ENCODE results near the gene OSBPL2.

OSBPL2 gene

DNA sequence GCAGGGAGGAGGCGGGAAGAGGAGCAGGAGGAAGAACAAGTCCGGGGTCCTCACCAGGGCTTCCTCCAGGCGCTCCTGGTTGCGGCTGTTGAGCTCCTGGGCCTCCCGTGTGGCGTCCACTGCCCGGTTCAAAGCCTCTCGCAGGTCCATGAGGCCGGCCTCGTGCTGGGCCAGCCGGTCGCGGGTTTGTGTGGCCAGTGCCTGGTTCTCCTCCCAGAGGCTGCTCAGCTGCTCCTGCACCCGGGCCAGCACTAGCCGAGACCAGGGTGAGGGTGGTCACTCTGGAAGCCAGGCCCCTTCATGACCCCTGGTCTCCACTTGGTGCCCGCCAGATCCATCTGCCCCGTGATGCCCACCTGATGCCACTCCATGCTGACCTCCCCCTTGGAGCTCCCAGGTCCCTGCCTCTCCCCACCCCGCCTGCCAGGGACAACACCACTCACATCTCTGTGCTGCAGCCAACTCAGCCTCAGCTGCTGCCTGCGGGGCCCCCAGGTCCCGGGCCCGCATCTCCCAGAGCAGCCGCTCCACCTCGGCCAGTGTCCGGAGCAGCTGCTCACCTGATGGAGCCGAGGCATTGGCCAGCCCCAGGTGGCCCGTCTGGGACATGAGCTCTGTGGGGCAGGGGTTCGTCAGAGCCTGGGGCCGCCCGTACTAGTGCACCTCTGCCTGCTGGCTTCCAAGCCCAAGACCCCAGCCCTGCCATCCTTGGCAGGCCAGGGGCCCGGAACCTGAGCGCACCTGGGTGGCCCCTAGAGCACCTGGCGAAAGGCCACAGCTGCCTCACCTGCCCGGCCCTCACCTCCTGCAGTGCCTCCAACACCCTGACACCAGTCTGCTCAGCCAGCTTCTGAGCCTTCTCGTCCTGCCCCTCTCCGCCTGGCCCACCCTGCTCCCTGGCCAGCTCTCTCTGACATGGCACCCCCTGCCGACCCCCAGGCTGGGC, 80.4 kb downstream of the OSBPL2 start:
- Mint-ChIP-seq H3K27me3 (ENCODE audit: low read depth) (no peaks in the 10 kb centered on the region), H3K4me3 (no peak overlapping the region), H3K9me3 (no peaks in the 10 kb centered on the region), H3K4me1 (ENCODE audit: low read depth) (no peaks in the 10 kb centered on the region), H3K36me3 (ENCODE audit: low read depth) (no peaks in the 10 kb centered on the region), H3K27ac (peak overlapping the region; percentile 31)
- DNase-seq (ENCODE audit: low spot score), result no peak

GRCh38 chr20:62319346-62319909, 81.1 kb downstream of the OSBPL2 start:
- Mint-ChIP-seq H3K4me1 (ENCODE audit: low read depth) (no peaks in the 10 kb centered on the region), H3K36me3 (ENCODE audit: low read depth) (no peaks in the 10 kb centered on the region), H3K27ac (no peak overlapping the region), H3K4me3 (no peak overlapping the region), H3K9me3 (no peaks in the 10 kb centered on the region), H3K27me3 (ENCODE audit: low read depth) (no peaks in the 10 kb centered on the region)
- DNase-seq (ENCODE audit: low spot score), result no peak

DNA sequence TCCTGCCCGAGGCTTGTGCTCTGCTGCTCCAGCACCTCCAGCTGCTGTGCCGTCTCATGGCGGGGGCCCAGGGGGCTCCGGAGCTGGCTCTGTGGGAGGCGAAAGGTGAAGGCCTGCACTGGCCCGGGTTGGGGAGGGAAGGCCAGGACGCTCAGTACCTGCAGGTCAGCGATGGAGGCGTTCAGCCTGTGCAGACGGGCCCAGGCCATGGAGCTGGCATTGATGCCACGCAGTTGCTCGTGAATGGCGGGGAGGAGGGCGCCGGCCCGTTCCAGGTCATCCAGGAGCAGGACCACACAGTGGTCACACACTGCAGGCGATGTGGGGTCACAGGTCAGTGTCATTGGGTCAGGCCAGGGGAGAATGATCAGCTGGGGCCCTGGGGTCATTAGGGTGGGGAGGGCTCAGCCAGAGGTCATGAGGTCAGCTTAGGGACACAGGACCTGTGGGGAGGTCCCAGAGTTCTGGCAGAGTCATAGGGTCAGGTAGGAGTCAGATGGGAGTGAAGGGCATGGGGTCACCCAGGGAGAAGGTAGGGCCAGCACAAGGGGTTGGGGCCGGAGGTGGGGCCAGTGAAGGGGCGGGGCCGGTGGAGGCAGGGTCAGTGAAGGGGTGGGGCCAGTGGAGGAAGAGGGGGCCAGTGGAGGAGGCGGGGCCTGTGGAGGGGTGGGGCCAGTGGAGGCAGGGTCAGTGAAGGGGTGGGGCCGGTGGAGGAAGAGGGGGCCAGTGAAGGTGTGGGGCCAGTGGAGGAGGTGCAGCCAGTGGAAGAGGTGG, 82.4 kb downstream of the OSBPL2 start:
- no peaks in the 10 kb centered on the region for H3K4me1 Mint-ChIP-seq (ENCODE audit: low read depth)
- no peaks in the 10 kb centered on the region for H3K36me3 Mint-ChIP-seq (ENCODE audit: low read depth)
- no peak overlapping the region for H3K27ac Mint-ChIP-seq
- no peak for DNase-seq (ENCODE audit: low spot score)
- no peaks in the 10 kb centered on the region for H3K27me3 Mint-ChIP-seq (ENCODE audit: low read depth)
- no peak overlapping the region for H3K4me3 Mint-ChIP-seq
- H3K9me3 Mint-ChIP-seq, result no peaks in the 10 kb centered on the region

GRCh38 chr20:62321521-62321948, 83.2 kb downstream of the OSBPL2 start:
- Mint-ChIP-seq H3K27ac (no peak overlapping the region), H3K4me3 (no peak overlapping the region), H3K9me3 (no peaks in the 10 kb centered on the region), H3K36me3 (ENCODE audit: low read depth) (no peaks in the 10 kb centered on the region), H3K4me1 (ENCODE audit: low read depth) (no peaks in the 10 kb centered on the region), H3K27me3 (ENCODE audit: low read depth) (no peaks in the 10 kb centered on the region)
- no peak for DNase-seq (ENCODE audit: low spot score)

DNA sequence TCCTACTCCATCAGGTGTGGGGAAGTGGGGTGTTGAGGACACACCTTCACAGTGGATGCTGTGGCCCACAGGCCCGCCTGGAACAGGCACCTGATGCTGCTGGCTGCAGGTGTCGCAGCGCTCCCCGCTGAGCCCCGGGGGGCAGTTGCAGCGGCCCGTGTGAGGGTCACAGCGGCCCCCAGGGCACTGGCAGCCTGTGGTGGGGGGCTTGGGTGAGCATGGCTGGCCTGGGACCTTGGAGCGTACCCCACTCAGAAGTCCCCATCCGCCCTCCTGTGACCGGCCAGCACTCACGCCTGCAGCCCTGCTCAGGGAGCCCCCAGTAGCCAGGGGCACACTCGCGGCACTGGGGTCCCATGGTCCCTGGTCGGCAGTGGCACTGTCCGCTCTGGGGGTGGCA, 83.7 kb downstream of the OSBPL2 start:
- Mint-ChIP-seq H3K27ac (no peak overlapping the region), H3K27me3 (ENCODE audit: low read depth) (no peaks in the 10 kb centered on the region), H3K4me3 (no peak overlapping the region), H3K4me1 (ENCODE audit: low read depth) (no peaks in the 10 kb centered on the region), H3K9me3 (no peaks in the 10 kb centered on the region), H3K36me3 (ENCODE audit: low read depth) (no peaks in the 10 kb centered on the region)
- no peak for DNase-seq (ENCODE audit: low spot score)

GRCh38 chr20:62322492-62323041, 84.2 kb downstream of the OSBPL2 start:
- DNase-seq (ENCODE audit: low spot score), result no peak
- Mint-ChIP-seq H3K36me3 (ENCODE audit: low read depth) (no peaks in the 10 kb centered on the region), H3K4me3 (no peak overlapping the region), H3K27me3 (ENCODE audit: low read depth) (no peaks in the 10 kb centered on the region), H3K9me3 (no peaks in the 10 kb centered on the region), H3K4me1 (ENCODE audit: low read depth) (no peaks in the 10 kb centered on the region), H3K27ac (no peak overlapping the region)

- Mint-ChIP-seq H3K27me3 (ENCODE audit: low read depth) (no peaks in the 10 kb centered on the region), H3K27ac (no peak overlapping the region), H3K9me3 (no peaks in the 10 kb centered on the region), H3K4me3 (no peak overlapping the region), H3K36me3 (ENCODE audit: low read depth) (no peaks in the 10 kb centered on the region), H3K4me1 (ENCODE audit: low read depth) (no peaks in the 10 kb centered on the region)
- no peak for DNase-seq (ENCODE audit: low spot score)
These were observed 85.0 kb downstream of the OSBPL2 start for GRCh38 chr20:62323146-62323979.

DNA sequence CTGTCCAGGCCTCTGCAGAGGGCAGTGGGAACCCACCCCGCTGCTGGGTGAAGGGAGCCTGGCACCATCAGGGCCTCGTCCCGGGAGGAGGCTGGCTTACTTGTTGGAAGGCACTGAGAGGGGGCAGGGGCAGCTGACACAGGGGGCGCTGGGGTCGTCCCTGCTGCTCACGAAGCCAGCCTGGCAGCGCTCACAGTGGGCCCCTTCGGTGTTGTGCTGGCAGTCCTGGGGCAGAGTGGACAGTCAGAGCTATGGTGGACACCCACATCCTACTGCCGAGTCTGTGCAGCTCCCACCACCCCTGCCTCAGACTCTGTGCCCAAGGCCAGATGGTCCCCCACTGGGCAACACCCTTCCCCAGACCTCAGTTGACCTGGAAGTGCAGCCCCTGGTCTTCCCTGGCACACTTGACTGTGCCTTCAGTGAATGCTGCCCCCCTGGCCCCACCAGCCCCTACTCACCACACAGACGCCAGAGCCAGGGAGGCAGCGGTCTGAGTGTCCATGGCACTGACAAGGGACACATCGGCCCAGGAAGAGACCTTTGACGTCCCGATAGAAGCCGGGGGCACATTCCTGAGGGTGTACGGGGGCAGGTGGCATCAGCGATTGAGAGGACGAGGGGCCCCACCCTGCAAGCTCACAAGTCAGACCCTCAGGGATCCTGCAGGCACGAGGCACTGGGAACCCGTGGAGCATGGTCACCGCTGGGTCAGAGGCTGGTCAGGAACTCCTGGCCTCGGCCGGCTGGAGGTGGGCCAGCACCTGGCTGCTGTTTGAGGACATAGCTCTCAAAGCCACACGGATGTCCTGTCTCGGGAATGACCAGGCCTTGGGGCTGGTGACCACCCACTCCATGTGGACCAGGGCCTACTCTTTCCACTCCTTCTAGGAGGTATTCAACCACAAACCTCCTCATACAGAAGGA, 85.9 kb downstream of the OSBPL2 start:
- Mint-ChIP-seq H3K27me3 (ENCODE audit: low read depth) (no peaks in the 10 kb centered on the region), H3K9me3 (no peaks in the 10 kb centered on the region), H3K4me3 (no peak overlapping the region), H3K4me1 (ENCODE audit: low read depth) (no peaks in the 10 kb centered on the region), H3K27ac (no peak overlapping the region), H3K36me3 (ENCODE audit: low read depth) (no peaks in the 10 kb centered on the region)
- no peak for DNase-seq (ENCODE audit: low spot score)

- no peaks in the 10 kb centered on the region for H3K4me1 Mint-ChIP-seq (ENCODE audit: low read depth)
- H3K27ac Mint-ChIP-seq, result no peak overlapping the region
- no peak for DNase-seq (ENCODE audit: low spot score)
- no peaks in the 10 kb centered on the region for H3K36me3 Mint-ChIP-seq (ENCODE audit: low read depth)
- H3K9me3 Mint-ChIP-seq, result no peaks in the 10 kb centered on the region
- no peaks in the 10 kb centered on the region for H3K27me3 Mint-ChIP-seq (ENCODE audit: low read depth)
- no peak overlapping the region for H3K4me3 Mint-ChIP-seq
These were observed 87.0 kb downstream of the OSBPL2 start for GRCh38 chr20:62325172-62325905.

- Mint-ChIP-seq H3K4me3 (no peak overlapping the region), H3K9me3 (no peaks in the 10 kb centered on the region), H3K4me1 (ENCODE audit: low read depth) (no peaks in the 10 kb centered on the region), H3K36me3 (ENCODE audit: low read depth) (no peaks in the 10 kb centered on the region), H3K27me3 (ENCODE audit: low read depth) (no peaks in the 10 kb centered on the region), H3K27ac (no peak overlapping the region)
- no peak for DNase-seq (ENCODE audit: low spot score)
These were observed 88.2 kb downstream of the OSBPL2 start for GRCh38 chr20:62326559-62326958.

GRCh38 chr20:62326959-62327725, 88.8 kb downstream of the OSBPL2 start:
- Mint-ChIP-seq H3K27me3 (ENCODE audit: low read depth) (no peaks in the 10 kb centered on the region), H3K36me3 (ENCODE audit: low read depth) (no peaks in the 10 kb centered on the region), H3K4me1 (ENCODE audit: low read depth) (no peaks in the 10 kb centered on the region), H3K27ac (no peak overlapping the region), H3K4me3 (no peak overlapping the region), H3K9me3 (no peaks in the 10 kb centered on the region)
- DNase-seq (ENCODE audit: low spot score), result no peak
